Measurements from ENCODE around the gene DENND1C.
A peak's percentile ranks its signal among the peaks of the same experiment; 100 is the strongest.
"Not testable (repeated sequence)": the region's sequence is repeated elsewhere in the genome, so short reads cannot be mapped to it uniquely, and the experiment has no call there.

Gene DENND1C

DNA sequence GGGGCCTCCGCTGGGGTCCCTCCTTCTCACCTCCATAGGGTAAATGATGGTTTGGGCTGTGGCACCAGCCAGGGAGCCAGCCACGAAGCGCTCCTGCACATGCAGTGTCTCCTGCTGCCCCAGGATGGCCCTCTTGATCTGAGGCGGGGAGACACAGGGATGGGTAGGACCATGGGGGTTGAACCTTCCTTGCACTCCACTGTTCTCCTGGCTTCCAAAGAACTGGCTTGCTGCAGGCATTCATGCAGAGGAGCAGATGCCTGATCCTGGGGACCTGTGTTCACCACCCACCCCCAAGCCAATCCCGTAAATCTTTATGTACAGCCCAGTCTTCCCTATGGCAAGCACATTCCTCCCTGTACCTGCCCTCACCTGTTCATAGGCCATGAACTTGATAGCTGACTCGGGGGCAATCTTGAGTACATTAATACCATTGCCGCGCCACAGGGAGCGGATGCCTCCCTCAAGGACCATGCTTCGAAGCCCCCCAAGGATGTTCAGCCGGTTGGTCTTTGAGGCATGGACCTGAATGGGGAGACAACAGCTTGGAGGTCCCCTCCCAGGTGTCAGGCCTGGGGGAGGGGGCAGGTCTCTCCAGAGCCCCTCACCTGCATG, 27.5 kb downstream of the DENND1C start:
- no peak for DNase-seq

DNA sequence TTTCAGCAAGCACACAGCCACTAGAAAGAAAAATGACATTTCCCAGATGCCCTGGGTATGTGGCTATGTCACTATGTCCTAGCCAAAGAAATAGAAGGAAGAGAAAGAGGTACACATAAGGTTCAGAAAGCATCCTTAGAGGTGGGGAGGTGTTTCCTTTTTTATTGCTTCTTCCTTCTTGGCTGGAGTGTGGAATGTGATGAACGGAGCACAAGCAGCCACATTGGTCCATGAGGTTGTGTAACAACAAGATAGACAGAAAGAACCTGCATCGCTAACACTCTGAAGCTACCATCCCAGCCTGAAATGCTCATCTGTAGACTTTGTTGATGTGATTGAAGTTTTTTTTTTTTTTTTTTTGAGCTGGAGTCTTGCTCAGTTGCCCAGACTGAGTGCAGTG, 28.7 kb downstream of the DENND1C start:
- no peak for DNase-seq

DNA sequence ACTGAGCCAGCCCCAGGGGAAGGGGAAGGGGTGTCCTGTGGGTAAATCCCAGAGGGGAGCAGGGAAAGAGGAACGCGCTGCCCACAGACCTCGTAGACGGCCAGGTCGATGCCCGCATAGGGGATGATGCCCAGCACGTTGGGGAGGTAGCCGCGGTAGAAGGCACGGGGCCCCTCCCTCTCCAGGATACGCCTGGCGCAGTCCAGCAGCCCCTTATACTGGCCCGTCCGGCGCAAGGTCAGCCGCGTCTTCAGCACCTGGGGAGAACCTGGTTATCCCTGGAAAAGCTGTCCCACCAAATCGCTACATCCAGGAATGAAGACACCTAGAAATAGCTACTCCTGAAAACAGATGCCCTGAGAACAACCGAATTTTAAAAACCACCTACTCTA, 29.4 kb downstream of the DENND1C start:
- DNase-seq, result no peak

DNA sequence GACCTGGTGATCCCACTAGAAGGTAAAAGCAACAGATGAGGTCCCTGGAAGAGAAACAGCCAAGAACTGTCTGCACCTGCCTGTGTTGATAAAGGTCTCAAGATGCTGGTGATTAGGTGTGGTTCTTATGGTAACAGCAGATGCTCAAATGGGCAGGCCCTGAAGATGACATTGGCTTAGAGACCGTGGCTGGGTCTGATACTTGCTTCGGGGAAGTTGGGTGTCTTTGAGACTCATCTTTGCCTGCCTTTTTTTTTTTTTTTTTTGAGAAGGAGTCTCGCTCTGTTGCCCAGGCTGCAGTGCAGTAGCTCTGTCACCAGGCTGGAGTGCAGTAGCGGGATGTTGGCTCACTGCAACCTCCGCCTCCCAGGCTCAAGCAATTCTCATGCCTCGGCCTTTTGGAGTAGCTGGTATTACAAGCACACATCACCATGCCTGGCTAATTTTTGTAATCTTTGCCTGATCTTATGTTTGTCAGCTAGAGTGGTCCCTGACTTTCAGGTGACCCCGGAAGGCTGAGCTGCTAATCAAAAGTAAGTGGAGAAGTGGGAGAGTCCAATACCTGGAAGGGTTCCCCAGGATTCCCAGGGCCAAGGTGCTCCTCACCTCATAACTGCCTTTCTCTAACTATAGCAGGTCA, 29.9 kb downstream of the DENND1C start:
- no peak for DNase-seq

DNA sequence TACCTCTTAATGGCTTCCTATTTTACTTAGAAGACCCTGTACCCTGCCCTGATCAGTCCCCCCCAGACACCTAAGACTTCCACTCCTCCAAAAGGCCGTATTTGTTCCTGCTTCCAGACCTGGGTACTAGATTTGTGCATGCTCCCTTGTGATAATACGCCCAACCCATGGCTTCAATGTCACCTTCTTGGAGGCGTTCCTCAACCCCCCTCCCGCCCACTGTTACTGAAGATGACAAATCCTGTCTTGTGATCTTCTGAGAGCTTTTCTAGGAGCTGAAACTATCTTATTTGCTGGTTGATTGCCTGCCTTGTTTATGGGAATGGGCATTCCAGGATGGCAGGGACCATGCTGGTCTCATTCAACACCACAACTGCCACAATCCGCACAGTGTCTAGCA, 31.4 kb downstream of the DENND1C start:
- peak in 1 of 2 donors; percentile 55 for DNase-seq

DNA sequence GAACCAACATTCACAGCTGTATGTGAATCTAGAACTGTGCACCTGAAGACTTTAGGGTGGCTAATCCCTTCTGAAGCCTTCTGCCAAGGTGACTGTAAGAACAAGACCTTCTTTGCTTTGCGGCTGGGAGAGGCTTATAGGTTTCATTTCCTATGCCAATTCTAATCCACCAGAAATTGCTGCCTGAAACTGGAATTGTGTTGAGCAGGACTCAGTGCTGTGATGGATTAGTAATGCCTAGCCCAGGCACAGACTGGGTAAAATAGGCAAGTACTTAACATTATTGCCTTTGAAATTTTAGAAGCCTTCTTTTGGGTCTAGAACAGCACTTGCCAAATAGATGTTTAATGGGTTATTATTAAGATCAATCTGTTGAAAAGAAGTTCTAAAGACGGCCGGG, 33.5 kb downstream of the DENND1C start:
- no peak for DNase-seq

DNA sequence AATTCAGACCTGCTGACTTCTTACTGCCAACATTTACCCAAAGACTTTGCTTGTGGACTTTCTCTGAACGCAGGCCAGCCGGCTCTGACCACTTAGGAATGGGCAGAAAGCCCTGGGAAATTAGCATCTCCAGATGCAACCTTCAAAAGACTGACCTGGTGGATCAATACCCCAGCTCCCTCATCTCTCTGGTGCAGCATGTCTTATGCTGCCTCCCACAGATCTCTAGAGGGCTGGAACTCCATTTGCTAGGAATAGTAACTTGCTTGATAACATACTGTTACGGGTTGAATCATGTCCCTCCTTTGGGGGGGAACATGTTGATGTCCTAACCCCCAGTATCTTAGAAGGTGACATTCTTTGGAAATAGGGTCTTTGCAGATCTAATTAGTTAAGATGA, 35.1 kb downstream of the DENND1C start:
- no peak for DNase-seq

DNA sequence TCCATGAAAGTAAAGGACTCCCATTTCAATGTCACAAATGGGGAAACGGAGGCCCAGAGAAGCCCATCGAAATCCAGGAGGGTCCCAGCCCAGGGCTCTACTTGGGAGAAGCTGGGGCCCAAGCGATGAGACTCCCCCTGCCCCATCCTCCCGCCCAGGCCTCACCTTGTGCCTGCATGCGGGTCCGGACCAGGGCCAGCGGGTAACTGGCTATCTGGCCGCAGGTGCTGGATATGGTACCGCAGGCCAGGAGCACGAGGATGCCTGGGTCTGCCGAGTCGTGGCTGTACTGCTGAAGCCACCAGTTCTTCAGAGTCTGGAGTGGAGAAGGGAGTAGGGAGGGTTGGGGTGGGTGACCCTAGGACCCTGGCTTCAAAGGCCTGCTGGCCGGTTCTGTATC, 37.6 kb downstream of the DENND1C start:
- DNase-seq, result no peak

DNA sequence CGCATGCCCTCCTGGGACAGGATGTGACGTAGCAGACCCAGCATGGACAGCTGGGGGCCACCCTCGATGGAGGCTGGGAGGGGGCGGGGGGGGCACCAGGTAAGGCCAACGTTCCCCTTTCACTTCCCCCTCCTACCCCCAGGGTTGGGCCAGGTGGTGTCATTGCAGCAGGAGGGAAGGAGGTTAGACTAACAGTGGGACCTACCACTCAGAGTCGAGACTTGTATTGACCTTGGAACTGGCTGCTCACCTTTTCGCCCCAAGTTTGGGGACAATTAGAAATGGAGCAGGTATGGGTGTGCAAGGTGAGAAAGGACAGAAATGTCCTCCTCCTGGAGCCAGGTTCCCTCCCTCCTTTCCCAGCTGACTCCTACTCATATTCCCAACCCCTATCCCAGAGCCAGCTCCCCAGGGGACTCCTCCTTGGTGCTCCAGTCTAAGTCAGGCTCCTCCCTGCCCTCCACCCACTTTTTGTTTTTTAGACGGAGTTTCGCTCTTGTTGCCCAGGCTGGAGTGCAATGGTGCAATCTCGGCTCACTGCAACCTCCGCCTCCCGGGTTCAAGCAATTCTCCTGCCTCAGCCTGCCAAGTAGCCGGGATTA, 39.4 kb downstream of the DENND1C start:
- no peak for DNase-seq

DNA sequence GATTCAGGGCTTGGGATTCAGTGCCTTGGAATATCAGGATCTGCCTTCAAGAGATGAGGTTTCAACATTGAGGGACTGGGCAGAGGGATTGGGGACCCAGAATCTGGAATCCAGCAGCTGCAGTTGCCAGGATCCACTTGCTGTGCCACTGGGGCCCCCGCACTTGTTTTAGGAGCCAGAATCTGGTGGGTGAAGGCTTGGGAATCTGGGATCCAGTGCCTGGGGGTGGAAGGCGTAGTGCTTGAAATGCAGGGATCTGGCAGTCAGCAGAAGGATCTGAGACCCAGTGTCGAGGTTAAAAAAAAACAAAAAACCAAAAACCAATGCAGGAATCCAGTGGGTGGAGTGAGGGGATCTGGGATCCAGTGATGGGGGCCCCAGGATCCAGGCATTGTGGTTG, 40.7 kb downstream of the DENND1C start:
- no peak for DNase-seq

DNA sequence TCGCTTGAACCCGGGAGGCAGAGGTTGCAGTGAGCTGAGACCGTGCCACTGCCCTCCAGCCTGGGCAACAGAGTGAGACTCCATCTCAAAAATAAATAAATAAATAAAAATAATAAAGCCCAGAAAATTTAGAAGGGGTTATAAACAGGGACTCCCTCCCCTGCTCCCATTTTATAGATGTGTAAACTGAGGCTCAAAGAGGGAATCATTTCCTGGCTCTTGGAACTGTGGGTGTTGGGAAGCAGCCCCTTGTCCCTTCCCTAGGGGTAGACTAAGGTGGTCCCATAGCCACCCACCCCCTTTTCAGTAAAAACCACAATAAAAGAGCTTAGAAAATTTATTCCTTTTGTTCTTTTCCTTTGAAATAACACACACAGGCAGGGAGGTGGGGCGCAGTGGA, 41.8 kb downstream of the DENND1C start:
- no peak for DNase-seq

DNA sequence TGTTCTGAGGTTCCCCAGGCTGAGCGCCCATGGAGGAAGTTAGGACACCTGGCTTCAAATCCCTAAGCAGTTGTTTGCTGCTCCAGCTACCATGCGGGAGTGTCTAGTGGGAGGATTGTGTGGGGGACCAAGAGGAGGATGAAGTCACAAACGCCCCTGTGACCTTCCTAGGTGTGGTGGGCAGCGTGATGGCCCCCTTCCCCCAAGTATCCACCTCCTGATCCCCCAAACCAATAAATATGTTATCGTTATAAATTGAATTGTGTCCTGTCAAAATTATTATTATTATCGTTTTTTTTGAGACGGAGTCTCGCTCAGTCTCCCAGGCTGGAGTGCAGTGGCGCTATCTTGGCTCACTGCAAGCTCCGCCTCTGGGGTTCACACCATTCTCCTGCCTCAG, 47.9 kb downstream of the DENND1C start, which contains the start of gene SLC25A41:
Gene SLC25A41 (minus strand): TSS at position 101 of the 400 bp plus-strand sequence. CDS start 70 bp downstream, at position 31.
- no peak for DNase-seq

DNA sequence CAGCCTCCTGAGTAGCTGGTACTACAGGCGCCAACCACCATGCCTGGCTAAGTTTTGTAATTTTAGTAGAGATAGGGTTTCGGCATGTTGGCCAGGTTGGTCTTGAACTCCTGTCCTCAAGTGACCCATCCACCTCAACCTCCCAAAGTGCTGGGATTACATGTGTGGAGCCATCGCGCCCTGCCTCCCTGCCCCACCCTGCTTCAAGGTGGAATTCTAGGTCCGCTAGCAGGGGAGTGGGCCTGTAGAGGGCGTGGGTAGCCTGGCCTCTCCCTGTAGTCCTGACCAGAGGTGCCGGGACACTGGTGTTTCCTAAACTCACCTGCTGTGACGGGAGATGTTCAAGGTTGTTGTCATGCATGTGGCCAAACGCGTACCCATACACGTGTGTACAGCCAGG, 48.4 kb downstream of the DENND1C start:
- no peak for DNase-seq

DNA sequence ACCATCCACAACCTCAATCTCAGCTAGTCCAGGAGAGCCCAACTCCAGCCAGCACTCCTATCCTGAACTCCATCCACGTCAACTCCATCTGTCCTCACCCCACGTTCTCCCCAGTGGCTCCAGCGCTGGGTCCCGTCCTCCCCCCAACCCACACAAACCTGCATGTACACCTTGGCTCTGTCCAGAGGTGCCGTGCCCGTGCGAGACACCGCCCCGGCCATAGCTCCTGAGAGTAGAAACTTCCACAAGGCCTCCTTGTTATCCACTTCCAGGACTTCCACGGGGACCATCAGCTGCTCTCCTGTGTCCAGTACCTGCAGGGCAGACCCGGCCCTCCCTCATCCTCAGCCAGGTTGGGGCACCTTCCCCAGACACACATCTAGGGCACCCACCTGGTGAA, 49.7 kb downstream of the DENND1C start:
- DNase-seq, result no peak

DNA sequence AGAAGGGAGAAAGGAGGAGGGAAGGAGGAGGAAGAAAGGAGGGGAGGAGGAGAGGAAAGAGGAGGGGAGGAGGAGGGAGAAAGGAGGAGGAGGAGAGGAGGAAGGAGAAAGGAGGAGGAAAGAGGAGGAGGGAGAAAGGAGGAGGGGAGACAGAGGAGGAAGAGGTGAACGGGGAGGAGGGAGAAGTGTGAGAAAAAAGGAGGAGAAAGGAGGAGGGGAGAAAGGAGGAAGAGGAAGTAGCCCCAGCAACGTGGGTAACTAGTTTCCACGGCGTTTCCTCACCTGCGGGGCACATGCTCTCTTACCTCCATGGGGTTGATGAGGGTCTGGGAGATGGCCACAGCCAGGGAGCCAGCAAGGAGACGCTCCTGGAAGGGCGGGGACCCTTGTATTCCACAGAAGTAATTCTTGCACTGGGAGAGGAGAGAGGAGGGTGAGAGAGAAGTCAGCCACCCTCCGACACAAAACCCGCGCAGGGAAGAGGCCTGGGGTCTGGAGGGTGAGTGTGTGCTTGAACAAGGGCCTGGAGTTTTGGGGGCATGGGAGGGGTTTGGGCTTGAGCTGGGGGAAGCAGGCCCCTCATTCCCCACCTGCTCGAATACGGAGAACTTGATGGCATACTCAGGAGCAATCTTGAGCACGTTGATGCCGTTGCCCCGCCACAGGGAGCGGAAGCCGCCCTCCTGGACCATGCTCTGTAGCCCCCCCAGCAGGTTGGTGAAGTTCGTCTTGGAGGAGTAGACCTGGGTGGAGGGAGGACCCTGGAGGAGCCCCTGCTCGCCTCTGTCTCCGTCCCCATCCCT, 52.0 kb downstream of the DENND1C start:
- no peak for DNase-seq

DNA sequence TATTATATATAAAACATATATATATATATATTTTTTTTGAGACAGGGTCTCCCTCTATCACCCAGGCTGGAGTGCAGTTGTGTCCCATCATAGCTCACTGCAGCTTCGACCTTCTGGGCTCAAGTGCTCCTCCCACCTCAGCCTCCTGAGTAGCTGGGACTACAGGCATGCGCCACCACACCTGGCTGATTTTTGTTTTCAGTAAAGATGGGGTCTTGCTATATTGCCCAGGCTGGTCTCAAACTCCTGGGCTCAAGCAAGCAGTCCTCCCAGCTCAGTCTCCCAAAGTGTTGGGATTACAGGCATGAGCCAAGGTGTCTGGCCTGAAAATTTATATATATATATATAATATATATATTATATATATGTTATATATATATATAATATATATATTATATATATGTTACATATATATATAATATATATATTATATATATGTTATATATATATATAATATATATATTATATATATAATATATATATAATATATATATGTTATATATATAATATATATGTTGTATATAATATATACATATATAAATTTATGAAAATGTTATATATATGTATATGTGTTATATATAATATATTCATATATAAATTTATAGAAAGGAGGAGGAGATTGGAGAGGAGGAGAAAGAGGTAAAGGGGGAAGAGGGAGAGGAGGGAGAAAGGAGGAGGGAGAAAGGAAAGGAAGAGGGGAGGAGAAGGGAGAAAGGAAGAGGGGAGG, 52.7 kb downstream of the DENND1C start:
- DNase-seq, result not testable (repeated sequence)

DNA sequence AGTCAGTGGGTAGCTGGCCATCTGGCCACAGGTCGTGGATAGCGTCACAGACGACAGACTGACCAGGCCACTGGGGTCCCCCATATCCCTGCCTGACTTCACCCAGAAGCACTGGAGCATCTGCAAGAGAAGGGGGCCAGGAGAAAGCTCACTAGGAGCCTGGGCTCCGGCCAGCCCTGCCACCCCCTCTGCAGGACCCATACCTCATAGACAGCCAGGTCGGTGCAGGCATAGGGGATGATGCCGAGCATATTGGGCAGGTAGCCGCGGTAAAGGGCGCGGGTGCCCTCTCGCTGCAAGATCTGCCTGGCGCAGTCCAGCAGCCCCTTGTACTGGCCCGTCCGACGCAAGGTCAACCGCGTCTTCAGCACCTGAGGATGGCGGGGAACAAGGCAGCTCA, 54.5 kb downstream of the DENND1C start:
- DNase-seq, result no peak

DNA sequence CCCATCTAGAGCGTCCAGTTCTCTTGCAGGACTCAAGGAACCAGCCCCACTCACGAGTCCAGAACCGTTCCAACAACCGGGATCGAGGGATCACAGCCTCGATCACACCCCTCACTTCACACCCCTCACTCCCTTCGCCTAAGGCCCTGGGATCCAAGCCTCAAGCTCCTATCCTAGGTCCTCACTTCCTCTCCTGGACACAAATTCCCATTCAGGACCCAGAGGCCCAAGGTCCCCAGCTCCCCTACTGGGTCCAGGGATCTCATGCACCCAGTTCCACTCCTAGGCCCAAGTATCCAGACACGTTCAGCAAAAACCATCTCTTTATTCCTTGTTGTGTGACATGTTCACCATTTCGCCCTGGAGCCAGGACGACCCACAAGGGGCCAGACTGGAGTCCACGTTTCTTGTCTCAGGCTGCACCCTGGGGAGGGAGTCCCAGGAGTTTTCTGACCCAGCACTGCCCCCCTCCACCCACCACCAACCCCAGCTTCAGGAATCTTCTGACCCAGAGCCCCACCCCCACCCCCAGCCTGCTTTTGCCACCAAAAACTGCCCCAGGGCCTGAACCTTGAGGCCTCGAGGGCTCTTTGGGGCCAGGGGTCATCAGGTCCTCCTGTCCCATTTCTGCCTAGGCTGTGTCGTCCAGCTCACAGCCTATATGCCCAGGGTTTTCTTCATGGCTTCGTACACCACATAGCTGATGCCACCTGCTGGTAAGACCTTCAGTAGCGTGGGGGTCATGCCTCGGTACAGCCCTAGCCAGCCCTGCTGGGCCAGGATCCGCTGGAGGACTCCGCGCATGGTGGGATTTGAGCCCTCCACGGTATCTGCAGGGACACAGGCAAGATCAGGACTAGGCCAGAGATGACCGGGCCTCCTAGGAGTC, 55.6 kb downstream of the DENND1C start:
- no peak for DNase-seq

DNA sequence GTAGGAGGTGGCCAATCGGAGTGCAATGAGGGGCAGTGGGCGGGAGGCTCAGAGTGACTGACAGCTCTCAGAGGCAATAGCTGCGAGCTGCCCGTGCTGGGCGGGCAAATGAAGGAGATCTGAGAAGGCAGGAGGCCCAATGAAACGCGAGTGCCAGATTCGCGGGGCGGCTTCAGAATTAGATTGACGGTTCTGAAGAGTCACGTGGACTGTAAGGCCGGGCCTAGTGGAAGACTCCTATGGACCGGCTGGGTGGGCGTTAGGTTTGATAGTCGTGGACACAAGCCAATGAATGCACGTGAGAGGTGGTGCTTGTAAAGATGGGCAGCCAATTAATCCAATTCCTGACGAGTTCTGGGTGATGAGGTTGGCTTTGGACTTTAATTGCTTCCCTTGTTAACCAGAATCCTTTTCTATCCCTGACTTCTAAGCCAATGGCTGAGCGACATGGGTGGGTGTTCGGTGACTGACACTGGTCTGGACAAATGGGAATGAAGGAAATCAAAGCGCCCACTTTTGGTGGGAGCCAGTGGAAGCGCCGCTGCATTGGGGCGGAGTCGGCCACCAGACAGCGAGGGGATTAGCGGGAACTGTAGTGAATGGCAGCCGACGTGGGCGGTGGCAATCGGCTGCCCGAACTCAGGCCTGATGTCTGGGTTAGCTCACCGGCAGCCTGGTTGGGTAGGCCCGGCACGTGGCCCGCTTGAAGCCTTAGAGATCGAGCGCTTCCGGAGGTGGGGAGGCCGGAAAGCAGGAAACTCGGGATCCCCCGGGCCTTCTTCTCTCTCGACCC, 56.5 kb downstream of the DENND1C start:
- peak; percentile 100 for DNase-seq

DNA sequence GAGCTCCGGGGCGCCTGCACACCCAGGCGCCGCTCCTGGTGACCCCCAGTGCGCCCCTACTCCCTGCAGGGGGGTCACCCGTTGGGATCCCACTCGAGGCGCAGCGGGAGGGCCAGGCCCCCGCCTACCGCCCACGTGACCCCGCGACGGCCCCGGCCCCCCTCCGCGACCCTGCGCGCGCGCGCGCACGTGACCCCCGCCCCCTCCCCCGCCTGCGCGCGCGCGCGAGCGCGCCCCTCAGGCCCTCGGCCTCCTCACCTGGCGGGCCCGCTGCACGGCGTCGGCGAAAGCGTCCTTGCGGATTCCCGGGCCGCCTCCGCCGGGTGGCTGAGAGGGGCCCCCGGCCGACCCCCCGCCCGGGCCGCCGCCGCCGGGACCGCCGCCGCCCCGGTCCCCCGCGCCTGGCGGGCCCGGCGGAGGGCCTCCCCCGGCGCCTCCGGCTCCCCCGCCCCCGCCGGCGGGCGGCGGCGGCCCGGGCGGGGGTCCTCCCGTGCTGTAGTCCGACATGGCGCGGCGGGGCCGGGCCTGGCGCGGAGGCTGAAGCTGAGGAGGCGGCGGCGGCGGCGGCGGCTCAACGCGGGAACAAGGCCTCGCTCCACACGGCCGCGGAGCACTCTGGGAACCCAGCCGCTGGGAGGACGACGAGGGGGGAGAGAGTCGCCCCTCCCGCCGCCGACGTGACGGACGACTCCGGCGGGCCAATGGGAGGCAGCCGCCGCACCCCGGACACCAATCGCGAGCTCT, 57.2 kb downstream of the DENND1C start, which contains the start of gene KHSRP:
Gene KHSRP (minus strand): TSS at position 617 of the 744 bp plus-strand sequence. CDS start 110 bp downstream, at position 507.
- peak in 1 of 2 donors; percentile 50 for DNase-seq
